Uterus (tissue), 4 donors: ENCODE data around the gene CAMTA1. TPM values are rescaled to one million over a fixed set of nuclear protein-coding genes. Genes with fewer than 3 reads are reported as not detected.

ENCODE experiments used
- DNase-seq, 2 donors: peaks; one replicate each; pipeline ENCODE4 v3.0.0-alpha.2; 2019 to 2020
- H3K27ac ChIP-seq, 2 donors: fragments of 200-600 bp; sonication (generic); 1 replicate in 1 of 2; 2 replicates in 1 of 2; pipeline ENCODE4 v1.5.1; 2016 to 2018
- H3K27me3 ChIP-seq, 2 donors: fragments of 200-600 bp; sonication (generic); one replicate each; pipeline ENCODE4 v1.5.1; 2018 to 2019; ENCODE audit warnings: control low read depth in 1 of 2
- H3K36me3 ChIP-seq, 2 donors: fragments of 200-600 bp; sonication (generic); one replicate each; pipeline ENCODE4 v1.5.1; 2019; ENCODE audit warnings: control low read depth in 1 of 2
- H3K4me1 ChIP-seq, 2 donors: fragments of 200-600 bp; sonication (generic); one replicate each; pipeline ENCODE4 v1.5.1; 2018 to 2019; ENCODE audit warnings: control low read depth in 1 of 2
- H3K4me3 ChIP-seq, 2 donors: fragments of 200-600 bp; sonication (generic); 1 replicate in 1 of 2; 2 replicates in 1 of 2; pipeline ENCODE4 v1.5.1; 2018 to 2019; ENCODE audit warnings: mild to moderate bottlenecking in 1 of 2
- H3K9me3 ChIP-seq, 2 donors: fragments of 200-600 bp; sonication (generic); one replicate each; pipeline ENCODE4 v1.5.1; 2019; ENCODE audit warnings: control low read depth in 1 of 2
- POLR2A ChIP-seq, 2 donors: fragments of 450-650 bp; IDR thresholded peaks; one replicate each; pipeline ENCODE4 v1.6.1; 2016; ENCODE audit warnings: antibody characterized with exemption in 2 of 2, mild to moderate bottlenecking in 1 of 2, moderate library complexity in 1 of 2
- intact Hi-C: fragments of 100-400 bp; cut with DNase I; formaldehyde crosslinking; loops from one replicate; pipeline ENCODE4 v1.15.1; 2023; ENCODE audit warnings: low total_unique reads
- total RNA-seq, 4 donors: library from RNA; depleted of rRNA in 3 of 4; stranded (reverse); fragments of >200 nt in 3 of 4; gene quantifications; one replicate each; pipeline versions ENCODE4 v1.1.0 to v1.2.4, GENCODE V29; 2014 to 2023
- TF ChIP-seq, protein P1 (sequence below), 4 experiments: fragments of 200-600 bp in 2 of 4; fragments of 450-650 bp in 2 of 4; sonication (generic) in 2 of 4; IDR thresholded peaks; one replicate each; pipeline ENCODE4 v1.5.1; 2016 to 2019; ENCODE audit warnings: antibody characterized with exemption in 4 of 4, mild to moderate bottlenecking in 2 of 4, moderate library complexity in 1 of 4
- donor health status: DM: yes; HTN: yes; CAD: no.

The CAMTA1 gene
- total RNA-seq, 4 donors from 2014 or later: 29.7 to 427 (median 64.8) TPM

DNA sequence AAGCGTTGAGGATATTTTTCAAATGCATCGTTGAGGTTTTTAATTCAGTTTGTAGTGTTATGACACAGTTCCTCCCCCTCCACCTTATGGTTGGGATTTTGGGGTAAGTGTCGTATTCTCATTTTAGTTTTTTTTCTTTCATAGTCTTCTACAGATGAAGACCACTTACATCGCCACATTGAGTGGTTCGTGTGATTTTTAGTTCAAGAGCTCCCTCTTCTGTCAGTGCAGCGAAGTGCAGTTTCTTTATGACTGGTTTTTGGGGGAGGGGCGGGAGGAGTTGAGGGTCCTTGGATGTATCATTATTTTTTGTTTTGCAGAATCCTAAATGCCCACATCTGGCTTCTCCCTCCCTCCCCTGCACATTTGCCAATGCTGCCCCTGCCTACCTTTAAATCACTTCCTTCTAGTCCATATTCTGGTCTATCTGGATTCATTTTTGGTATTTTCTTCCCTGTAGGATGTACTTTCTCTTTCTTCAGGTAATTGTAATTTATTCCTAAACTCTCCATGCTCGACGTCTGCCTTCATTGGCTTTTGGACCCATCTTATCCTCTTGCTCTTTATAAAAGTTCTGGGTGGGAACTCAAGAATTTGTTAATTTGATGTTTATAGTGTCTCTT lies 433.1 kb downstream of the CAMTA1 start:
- no peaks in the 10 kb centered on the region for H3K9me3 ChIP-seq
- TF ChIP-seq, protein P1, sequence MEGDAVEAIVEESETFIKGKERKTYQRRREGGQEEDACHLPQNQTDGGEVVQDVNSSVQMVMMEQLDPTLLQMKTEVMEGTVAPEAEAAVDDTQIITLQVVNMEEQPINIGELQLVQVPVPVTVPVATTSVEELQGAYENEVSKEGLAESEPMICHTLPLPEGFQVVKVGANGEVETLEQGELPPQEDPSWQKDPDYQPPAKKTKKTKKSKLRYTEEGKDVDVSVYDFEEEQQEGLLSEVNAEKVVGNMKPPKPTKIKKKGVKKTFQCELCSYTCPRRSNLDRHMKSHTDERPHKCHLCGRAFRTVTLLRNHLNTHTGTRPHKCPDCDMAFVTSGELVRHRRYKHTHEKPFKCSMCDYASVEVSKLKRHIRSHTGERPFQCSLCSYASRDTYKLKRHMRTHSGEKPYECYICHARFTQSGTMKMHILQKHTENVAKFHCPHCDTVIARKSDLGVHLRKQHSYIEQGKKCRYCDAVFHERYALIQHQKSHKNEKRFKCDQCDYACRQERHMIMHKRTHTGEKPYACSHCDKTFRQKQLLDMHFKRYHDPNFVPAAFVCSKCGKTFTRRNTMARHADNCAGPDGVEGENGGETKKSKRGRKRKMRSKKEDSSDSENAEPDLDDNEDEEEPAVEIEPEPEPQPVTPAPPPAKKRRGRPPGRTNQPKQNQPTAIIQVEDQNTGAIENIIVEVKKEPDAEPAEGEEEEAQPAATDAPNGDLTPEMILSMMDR (IDR thresholded peaks at IDR 0.05): peak; percentile 8 to 53 (median 32)
- TF ChIP-seq POLR2A (IDR thresholded peaks at IDR 0.05): no peak
- no peak overlapping the region for H3K4me3 ChIP-seq
- H3K27me3 ChIP-seq: no peaks in the 10 kb centered on the region
- no peak overlapping the region for H3K27ac ChIP-seq
- no peaks in the 10 kb centered on the region for H3K4me1 ChIP-seq
- no peaks in the 10 kb centered on the region for H3K36me3 ChIP-seq
- intact Hi-C loops: no loop called here
- no peak for DNase-seq

DNA sequence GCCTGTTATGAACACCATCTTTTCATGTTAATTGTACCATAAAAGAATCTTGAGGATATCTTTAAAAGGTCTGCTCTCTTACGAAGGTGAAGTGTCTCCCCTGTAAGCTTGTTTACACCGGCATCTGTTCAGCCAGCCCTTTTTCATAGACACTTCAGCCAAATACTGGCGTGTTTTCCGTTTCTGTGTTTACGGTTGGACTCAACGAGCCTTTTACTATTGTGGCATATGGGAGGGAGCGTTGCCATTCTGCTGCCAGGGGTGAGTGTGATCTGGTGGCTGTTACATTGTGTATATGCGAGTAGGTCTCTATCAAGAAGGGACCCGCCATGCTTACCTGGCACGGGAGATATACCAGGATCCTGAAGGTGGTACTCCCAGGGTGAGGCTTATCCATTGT lies 433.8 kb downstream of the CAMTA1 start:
- Histone ChIP-seq H3K4me3 (no peak overlapping the region), H3K9me3 (no peaks in the 10 kb centered on the region), H3K4me1 (no peaks in the 10 kb centered on the region), H3K27ac (no peak overlapping the region), H3K27me3 (no peaks in the 10 kb centered on the region), H3K36me3 (no peaks in the 10 kb centered on the region)
- intact Hi-C loops: no loop called here
- no peak for DNase-seq
- TF ChIP-seq, protein P1 (IDR thresholded peaks at IDR 0.05): no peak
- no peak for TF ChIP-seq POLR2A (IDR thresholded peaks at IDR 0.05)

DNA sequence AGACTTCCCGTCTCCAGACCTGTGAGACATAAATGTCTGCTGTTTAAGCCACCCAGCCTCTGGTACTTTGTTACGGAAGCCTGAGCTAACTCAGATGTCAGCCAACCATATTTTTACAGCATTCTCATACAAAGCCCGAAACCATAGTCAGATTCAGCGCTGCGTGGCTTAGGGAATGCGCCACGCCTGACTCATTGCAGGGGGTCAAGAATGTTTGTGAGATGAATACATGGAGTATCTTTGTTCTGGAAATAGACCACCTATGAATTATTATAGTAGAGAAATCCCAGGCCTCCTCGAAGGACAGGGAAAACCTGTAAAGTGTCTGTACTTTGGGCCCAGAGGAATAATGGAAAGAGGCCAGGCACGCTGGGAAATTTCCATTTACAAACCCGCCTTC lies 434.8 kb downstream of the CAMTA1 start:
- TF ChIP-seq, protein P1 (IDR thresholded peaks at IDR 0.05): no peak
- no peak for TF ChIP-seq POLR2A (IDR thresholded peaks at IDR 0.05)
- no peaks in the 10 kb centered on the region for H3K27me3 ChIP-seq
- no peak for DNase-seq
- H3K27ac ChIP-seq: no peak overlapping the region
- H3K4me1 ChIP-seq: no peaks in the 10 kb centered on the region
- no peak overlapping the region for H3K4me3 ChIP-seq
- no peaks in the 10 kb centered on the region for H3K9me3 ChIP-seq
- intact Hi-C loops: no loop called here
- H3K36me3 ChIP-seq: no peaks in the 10 kb centered on the region

DNA sequence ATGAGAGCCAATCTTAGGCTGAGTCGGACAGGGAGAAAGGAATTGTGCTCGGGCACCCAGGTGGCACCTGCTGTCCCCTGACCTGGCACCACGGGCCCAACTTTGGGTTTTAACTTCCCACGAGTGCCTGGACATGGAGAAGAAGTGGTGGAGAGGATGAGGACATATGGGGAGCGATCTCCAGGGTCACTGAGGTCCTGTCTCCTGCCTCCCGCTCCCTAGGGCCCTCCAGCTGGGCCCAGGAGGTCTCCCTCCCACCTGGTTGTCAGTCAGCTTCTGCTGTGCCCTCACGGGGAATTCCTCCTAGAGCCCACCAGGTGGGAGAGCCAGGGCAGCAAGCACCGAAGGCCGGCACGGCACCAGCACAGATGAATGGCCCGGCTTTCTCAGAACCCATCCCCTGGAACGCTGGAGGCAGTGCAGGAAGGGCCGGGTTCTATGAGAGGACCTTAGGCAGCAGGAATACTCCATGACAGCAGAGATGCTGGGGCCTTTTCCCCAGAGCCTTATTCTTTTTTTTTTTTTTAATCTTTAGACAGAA lies 435.5 kb downstream of the CAMTA1 start:
- intact Hi-C loops: no loop called here
- H3K4me1 ChIP-seq: no peaks in the 10 kb centered on the region
- no peaks in the 10 kb centered on the region for H3K9me3 ChIP-seq
- no peak overlapping the region for H3K4me3 ChIP-seq
- H3K27me3 ChIP-seq: no peaks in the 10 kb centered on the region
- TF ChIP-seq, protein P1 (IDR thresholded peaks at IDR 0.05): no peak
- no peak for TF ChIP-seq POLR2A (IDR thresholded peaks at IDR 0.05)
- no peaks in the 10 kb centered on the region for H3K36me3 ChIP-seq
- DNase-seq: no peak
- H3K27ac ChIP-seq: no peak overlapping the region

DNA sequence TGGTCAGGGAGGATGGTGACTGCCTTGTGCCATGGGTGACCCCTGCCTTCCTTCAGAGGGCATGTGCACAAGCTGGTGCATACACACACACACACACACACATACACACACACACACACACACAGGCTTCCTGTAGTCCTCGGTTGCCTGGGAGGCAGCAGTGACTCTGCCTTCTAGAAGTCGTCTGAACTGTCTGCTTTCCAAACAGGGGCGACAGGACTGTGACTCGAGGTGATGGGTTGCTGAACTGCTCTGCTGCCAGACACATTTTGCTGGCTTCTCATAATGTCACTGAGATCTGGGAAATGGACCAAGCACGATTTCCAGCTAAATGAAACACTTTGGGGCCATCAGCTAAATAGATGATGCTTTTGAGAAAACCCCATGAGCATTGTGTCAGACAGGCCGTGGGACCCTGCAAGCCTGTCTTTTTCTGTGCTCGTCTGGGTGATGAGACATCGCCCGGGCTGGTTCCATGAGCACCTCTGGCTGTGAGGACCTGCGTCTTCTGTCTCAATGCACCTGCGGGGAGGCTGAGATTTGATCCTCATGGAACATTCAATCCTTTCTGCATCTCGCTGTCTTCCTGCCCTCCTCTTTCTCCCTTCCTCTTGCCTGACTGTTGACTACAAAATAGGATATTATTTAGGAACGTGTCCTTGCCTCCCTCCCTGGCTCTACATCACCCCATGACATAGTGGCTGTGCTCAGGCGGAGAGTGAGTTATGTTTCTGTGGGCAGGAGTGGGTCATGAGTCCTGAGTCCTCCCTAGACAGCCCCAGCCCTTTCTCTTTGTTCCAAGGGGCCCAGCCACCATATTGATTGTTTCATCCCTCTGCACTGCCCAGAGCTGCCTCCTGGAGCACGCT lies 436.8 kb downstream of the CAMTA1 start:
- H3K27me3 ChIP-seq: no peaks in the 10 kb centered on the region
- H3K36me3 ChIP-seq: no peaks in the 10 kb centered on the region
- H3K4me1 ChIP-seq: no peaks in the 10 kb centered on the region
- no peak overlapping the region for H3K27ac ChIP-seq
- TF ChIP-seq, protein P1 (IDR thresholded peaks at IDR 0.05): no peak
- no peak for TF ChIP-seq POLR2A (IDR thresholded peaks at IDR 0.05)
- DNase-seq: no peak
- intact Hi-C loops: no loop called here
- H3K4me3 ChIP-seq: no peak overlapping the region
- H3K9me3 ChIP-seq: no peaks in the 10 kb centered on the region
